ENCODE measurements around the gene PROZ. TPM values are rescaled to one million over a fixed set of nuclear protein-coding genes. Genes with fewer than 3 reads are reported as not detected.

Gene PROZ
- total and polyA plus RNA-seq, 2 of the 13 experiments (the other 11 are each of a cell fraction or from before 2014, with no cell fraction given), result 5.6 to 22.5 TPM

DNA sequence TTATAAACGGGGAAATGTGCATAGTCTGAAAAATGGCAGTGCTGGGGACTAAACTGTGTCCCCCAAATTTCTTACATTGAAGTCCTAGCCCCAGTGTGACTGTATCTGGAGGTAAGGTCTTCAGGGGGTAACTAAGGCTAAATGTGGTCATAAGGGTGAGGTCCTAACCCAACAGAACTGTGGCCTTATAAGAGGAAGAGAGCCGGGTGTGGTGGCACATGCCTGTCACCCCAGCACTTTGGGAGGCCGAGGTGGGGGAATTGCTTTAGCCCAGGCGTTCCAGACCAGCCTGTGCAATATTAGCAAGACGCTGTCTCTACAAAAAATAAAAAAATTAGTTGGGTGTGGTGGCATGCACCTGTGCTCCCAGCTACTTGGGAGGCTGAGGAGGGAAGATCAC lies 17.8 kb downstream of the PROZ start (continued):
- TF ChIP-seq, protein P1, sequence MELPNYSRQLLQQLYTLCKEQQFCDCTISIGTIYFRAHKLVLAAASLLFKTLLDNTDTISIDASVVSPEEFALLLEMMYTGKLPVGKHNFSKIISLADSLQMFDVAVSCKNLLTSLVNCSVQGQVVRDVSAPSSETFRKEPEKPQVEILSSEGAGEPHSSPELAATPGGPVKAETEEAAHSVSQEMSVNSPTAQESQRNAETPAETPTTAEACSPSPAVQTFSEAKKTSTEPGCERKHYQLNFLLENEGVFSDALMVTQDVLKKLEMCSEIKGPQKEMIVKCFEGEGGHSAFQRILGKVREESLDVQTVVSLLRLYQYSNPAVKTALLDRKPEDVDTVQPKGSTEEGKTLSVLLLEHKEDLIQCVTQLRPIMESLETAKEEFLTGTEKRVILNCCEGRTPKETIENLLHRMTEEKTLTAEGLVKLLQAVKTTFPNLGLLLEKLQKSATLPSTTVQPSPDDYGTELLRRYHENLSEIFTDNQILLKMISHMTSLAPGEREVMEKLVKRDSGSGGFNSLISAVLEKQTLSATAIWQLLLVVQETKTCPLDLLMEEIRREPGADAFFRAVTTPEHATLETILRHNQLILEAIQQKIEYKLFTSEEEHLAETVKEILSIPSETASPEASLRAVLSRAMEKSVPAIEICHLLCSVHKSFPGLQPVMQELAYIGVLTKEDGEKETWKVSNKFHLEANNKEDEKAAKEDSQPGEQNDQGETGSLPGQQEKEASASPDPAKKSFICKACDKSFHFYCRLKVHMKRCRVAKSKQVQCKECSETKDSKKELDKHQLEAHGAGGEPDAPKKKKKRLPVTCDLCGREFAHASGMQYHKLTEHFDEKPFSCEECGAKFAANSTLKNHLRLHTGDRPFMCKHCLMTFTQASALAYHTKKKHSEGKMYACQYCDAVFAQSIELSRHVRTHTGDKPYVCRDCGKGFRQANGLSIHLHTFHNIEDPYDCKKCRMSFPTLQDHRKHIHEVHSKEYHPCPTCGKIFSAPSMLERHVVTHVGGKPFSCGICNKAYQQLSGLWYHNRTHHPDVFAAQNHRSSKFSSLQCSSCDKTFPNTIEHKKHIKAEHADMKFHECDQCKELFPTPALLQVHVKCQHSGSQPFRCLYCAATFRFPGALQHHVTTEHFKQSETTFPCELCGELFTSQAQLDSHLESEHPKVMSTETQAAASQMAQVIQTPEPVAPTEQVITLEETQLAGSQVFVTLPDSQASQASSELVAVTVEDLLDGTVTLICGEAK (IDR thresholded peaks at IDR 0.05), result no peak
- TF ChIP-seq, protein P1 (CRISPR knock-in tag; IDR thresholded peaks at IDR 0.05), result no peak

DNA sequence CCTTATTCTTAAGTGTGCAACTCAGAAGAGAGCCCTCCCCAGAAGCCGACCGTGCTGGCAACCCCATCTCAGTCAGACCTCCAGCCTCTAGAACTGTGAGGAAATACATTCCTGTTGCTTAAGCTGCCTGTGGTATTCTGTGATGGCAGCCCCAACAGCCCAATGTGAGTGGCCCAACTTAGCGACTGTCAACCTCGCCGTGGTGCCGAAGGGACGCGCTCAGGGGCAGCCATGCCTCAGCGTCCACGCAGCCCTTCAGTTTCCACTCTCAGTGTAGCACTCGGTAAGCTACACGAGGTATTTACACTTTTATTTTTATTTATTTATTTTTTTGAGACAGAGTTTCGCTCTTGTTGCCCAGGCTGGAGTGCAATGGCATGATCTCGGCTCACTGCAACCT lies 18.4 kb downstream of the PROZ start:
- no peak overlapping the region for H3K9ac ChIP-seq (ENCODE audit: insufficient read depth, low read depth, low read length)
- no peaks in the 10 kb centered on the region for H4K20me1 ChIP-seq (ENCODE audit: insufficient read depth, low read length)
- ChIA-PET CTCF (ENCODE audit: low intra/inter-chr PET ratio, low total read pairs) (no interaction called here), POLR2A (no interaction called here)
- DNase-seq (ENCODE audit: low spot score) (no peak), ATAC-seq (no peak), FAIRE-seq (no peak)
- H3K79me2 ChIP-seq (ENCODE audit: insufficient read depth, low read length), result no peaks in the 10 kb centered on the region
- H3K4me2 ChIP-seq (ENCODE audit: low read depth, low read length), result no peak overlapping the region
- H3K36me3 ChIP-seq (replicated peaks in 1 of 2; ENCODE audit: control insufficient read depth in 1 of 2, insufficient read depth in 2 of 2, low read length in 2 of 2), result peaks cover 23 to 76% of the 10 kb centered on the region in 2 experiments
- H3K9me3 ChIP-seq (ENCODE audit: low read length), result no peaks in the 10 kb centered on the region
- H3K27ac ChIP-seq (ENCODE audit: extremely low read length, insufficient read depth, low read length), result no peak overlapping the region
- in situ Hi-C loops (cut with HindIII; ENCODE audit: extremely low pct_ligation_motif_present, low pct_unique_long_range_greater_than_20kb), result no loop called here
- H3K4me3 ChIP-seq (replicated peaks in 1 of 3; ENCODE audit: insufficient read depth in 1 of 3, low read depth in 2 of 3, low read length in 3 of 3), result no peak overlapping the region
- intact Hi-C loops (cut with micrococcal nuclease; ENCODE audit: unreplicated experiment), result no loop called here
- peaks cover 7% of the 10 kb centered on the region; the same call in 1 of the 2 replicates for H3K4me1 ChIP-seq (ENCODE audit: insufficient read depth, low read length)
- WGBS (ENCODE audit: low lambda C conversion rate), result 95% methylated on average over 14 of the region's 14 CpGs
- TF ChIP-seq AGO2 (optimal IDR thresholded peaks at IDR 0.05; ENCODE audit: low read depth, low read length), result peak; percentile 6
- TF ChIP-seq, protein P2, sequence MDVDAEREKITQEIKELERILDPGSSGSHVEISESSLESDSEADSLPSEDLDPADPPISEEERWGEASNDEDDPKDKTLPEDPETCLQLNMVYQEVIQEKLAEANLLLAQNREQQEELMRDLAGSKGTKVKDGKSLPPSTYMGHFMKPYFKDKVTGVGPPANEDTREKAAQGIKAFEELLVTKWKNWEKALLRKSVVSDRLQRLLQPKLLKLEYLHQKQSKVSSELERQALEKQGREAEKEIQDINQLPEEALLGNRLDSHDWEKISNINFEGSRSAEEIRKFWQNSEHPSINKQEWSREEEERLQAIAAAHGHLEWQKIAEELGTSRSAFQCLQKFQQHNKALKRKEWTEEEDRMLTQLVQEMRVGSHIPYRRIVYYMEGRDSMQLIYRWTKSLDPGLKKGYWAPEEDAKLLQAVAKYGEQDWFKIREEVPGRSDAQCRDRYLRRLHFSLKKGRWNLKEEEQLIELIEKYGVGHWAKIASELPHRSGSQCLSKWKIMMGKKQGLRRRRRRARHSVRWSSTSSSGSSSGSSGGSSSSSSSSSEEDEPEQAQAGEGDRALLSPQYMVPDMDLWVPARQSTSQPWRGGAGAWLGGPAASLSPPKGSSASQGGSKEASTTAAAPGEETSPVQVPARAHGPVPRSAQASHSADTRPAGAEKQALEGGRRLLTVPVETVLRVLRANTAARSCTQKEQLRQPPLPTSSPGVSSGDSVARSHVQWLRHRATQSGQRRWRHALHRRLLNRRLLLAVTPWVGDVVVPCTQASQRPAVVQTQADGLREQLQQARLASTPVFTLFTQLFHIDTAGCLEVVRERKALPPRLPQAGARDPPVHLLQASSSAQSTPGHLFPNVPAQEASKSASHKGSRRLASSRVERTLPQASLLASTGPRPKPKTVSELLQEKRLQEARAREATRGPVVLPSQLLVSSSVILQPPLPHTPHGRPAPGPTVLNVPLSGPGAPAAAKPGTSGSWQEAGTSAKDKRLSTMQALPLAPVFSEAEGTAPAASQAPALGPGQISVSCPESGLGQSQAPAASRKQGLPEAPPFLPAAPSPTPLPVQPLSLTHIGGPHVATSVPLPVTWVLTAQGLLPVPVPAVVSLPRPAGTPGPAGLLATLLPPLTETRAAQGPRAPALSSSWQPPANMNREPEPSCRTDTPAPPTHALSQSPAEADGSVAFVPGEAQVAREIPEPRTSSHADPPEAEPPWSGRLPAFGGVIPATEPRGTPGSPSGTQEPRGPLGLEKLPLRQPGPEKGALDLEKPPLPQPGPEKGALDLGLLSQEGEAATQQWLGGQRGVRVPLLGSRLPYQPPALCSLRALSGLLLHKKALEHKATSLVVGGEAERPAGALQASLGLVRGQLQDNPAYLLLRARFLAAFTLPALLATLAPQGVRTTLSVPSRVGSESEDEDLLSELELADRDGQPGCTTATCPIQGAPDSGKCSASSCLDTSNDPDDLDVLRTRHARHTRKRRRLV (CRISPR knock-in tag; IDR thresholded peaks at IDR 0.05), result no peak
- TF ChIP-seq ZNF432 (CRISPR knock-in tag; IDR thresholded peaks at IDR 0.05; ENCODE audit: borderline replicate concordance), result no peak
- H3K27me3 ChIP-seq (ENCODE audit: control insufficient read depth in 1 of 2, insufficient read depth in 2 of 2, low read length in 2 of 2), result no peaks in the 10 kb centered on the region
- BruUV-seq (replicated peaks), result no TSS peak
- no peak overlapping the region for H2AFZ ChIP-seq (ENCODE audit: low read length)

Data from HepG2 (cell line).